ENCODE results near the gene ABHD8.

ABHD8 gene

GRCh38 chr19:17326595-17326966, 23.4 kb upstream of the ABHD8 start:
- TF ChIP-seq CTCF (IDR thresholded peaks at IDR 0.05) = no peak

DNA sequence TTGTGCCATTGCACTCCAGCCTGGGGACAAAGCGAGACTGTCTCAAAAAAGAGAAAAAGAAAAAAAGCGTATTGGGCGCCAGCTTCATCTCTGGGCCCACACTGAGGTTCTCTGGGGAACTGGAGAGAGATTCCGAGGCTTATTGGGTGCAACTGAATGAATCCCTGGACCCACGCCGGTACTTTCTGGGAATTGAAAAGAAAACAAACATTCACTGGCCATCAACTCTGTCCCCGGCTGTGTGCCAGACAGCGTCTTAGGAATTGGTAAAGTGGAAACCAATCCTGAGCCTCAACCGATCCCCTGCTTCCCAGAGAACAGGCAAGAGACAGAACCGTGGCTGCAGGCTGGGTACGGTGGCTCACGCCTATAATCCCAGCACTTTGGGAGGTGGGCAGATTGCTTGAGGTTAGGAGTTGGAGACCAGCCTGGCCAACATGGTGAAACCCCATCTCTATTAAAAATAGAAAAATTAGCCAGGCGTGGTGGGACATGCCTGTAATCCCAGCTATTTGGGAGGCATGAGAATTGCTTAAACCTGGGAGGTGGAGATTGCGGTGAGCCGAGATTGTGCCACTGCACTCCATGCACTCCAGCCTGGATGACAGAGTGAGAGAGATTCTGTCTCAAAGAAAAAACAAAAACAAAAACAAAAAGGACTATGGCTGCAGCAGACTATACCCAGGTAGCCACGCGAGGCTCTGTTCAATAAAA, 22.8 kb upstream of the ABHD8 start:
- TF ChIP-seq CTCF (IDR thresholded peaks at IDR 0.05) = no peak

DNA sequence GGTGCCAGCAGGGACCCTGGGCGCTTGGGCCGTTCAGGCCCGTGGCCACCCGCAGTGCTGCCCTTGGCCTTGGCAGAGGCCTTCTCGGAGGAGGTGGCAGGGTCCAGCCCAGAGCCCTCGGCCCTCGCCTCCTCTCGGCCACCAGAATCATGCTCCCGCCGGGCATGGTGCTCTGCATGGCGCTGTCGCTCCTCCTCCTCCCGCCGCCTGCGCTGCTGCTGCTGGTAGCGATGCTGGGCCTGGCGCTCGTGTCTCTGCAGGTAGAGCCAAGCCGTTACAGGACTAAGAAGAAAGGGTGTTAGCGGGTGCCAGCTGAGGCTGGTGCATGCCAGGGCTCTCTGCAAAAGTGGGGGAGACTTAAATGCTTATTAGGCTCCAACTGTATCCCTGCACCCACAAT, 21.9 kb upstream of the ABHD8 start:
- no peak for TF ChIP-seq CTCF (IDR thresholded peaks at IDR 0.05)

DNA sequence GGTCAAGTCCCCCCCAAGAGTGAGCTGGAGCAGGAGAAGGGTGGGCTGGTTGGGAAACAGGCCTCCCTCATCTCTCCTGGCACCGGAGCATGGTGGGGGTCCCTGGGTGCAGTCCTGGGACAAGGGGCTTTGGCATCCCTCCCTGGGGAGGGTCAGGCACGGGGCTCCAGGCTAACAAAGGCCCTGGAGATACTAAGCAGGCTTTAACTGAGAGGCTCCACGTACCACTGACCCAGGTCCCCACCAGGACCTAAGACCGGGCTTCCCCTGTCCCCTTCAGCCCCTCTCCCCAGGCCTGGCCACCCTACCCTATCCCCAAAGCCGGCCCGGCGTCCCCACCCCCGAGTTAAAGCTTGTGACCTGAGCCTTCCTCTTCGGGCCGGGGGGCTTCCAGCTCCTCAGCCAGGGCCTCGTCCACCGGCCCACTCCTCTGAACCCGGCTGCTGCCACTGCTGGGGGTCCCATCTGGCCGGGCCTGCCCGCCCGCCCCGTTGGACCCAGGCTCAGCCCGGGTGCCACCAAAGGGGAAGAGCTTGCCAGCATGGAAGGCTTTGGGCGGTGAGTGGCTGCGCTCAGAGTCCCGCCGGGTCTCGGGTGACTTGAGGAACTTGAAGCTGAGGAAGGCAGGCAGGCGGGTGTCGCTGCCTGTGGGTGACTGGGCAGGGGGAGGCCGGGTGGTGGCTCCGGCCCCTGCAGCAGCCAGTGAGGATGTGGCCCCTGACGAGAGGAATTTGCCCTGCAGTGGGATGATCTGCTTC, 21.3 kb upstream of the ABHD8 start:
- TF ChIP-seq CTCF (IDR thresholded peaks at IDR 0.05) = no peak

- no peak for TF ChIP-seq CTCF (IDR thresholded peaks at IDR 0.05)
Measured at GRCh38 chr19:17323964-17324332, 20.7 kb upstream of the ABHD8 start.

- TF ChIP-seq CTCF (IDR thresholded peaks at IDR 0.05) = no peak
Measured at GRCh38 chr19:17323300-17323963, 20.2 kb upstream of the ABHD8 start.

GRCh38 chr19:17322854-17323253, 19.6 kb upstream of the ABHD8 start:
- no peak for TF ChIP-seq CTCF (IDR thresholded peaks at IDR 0.05)
